Endothelial cell of umbilical vein (primary cell): ENCODE measurements around the gene LITAF. TPM values are rescaled to one million over a fixed set of nuclear protein-coding genes. Genes with fewer than 3 reads are reported as not detected.

Experiments
- BruUV-seq: library from RNA; stranded (reverse); fragments of 400-500 nt; replicated peaks from 2 replicates; lab custom pipeline; 2021; lab: Mats Ljungman, UMichigan
- CTCF ChIA-PET: fragments of 300-600, 350-600 bp; sonication (Branson Sonifier 250); formaldehyde crosslinking; loops from one replicate; lab custom pipeline; 2021; ENCODE audit warnings: antibody characterized with exemption, inconsistent platforms; lab: Charles Lee
- POLR2A ChIA-PET: fragments of 300-600, 350-600 bp; sonication (Branson Sonifier 250); formaldehyde crosslinking; loops from one replicate; lab custom pipeline; 2021; ENCODE audit warnings: antibody characterized with exemption, inconsistent platforms; lab: Charles Lee
- DNase-seq: peaks from one replicate; pipeline ENCODE4 v3.0.0-alpha.2; 2011; ENCODE audit warnings: low read depth, low spot score
- FAIRE-seq: peaks from 2 replicates; lab custom pipeline; 2011; peaks lifted over from hg19 to GRCh38; lab: Jason Lieb, UNC
- H2AFZ ChIP-seq: 2 replicates; pipeline ENCODE4 v1.6.0; 2012; ENCODE audit warnings: low read depth, low read length, control low read depth, inconsistent platforms
- H3K27ac ChIP-seq: 2 replicates; pipeline ENCODE4 v1.5.1; 2011; ENCODE audit warnings: low read depth, mild to moderate bottlenecking, control low read depth, low read length, moderate library complexity; ENCODE audit not compliant: insufficient read depth
- H3K27me3 ChIP-seq, 2 experiments: 2 replicates each; pipeline versions ENCODE4 v1.6.0 to v1.6.1; 2011; ENCODE audit warnings: low read length in 2 of 2, mixed read lengths in 1 of 2; ENCODE audit not compliant: control insufficient read depth in 2 of 2, insufficient read depth in 2 of 2
- H3K36me3 ChIP-seq, 2 experiments: 2 replicates in 1 of 2; 3 replicates in 1 of 2; pipeline ENCODE4 v1.5.1; 2011; ENCODE audit warnings: low read length in 2 of 2, mild to moderate bottlenecking in 1 of 2, moderate library complexity in 1 of 2; ENCODE audit not compliant: control insufficient read depth in 2 of 2, insufficient read depth in 2 of 2; ENCODE audit errors: extremely low read depth in 1 of 2
- H3K4me1 ChIP-seq: 3 replicates; pipeline ENCODE4 v1.5.1; 2011; ENCODE audit warnings: mild to moderate bottlenecking, low read length; ENCODE audit not compliant: control insufficient read depth, insufficient read depth; ENCODE audit errors: extremely low read depth
- H3K4me2 ChIP-seq: 2 replicates; pipeline ENCODE4 v1.6.1; 2011; ENCODE audit warnings: low read length, control low read depth, mixed read lengths; ENCODE audit not compliant: insufficient read depth
- H3K4me3 ChIP-seq, 3 experiments: fragments of 200-600 bp in 1 of 3; sonication (generic), shearing (Covaris generic) in 1 of 3; replicated peaks in 1 of 3; 2 replicates each; pipeline ENCODE4 v1.5.1; 2011 to 2016; ENCODE audit warnings: control low read depth in 3 of 3, low read length in 3 of 3, mild to moderate bottlenecking in 2 of 3, inconsistent platforms in 1 of 3, low read depth in 1 of 3, moderate library complexity in 1 of 3; ENCODE audit not compliant: insufficient read depth in 1 of 3
- H3K79me2 ChIP-seq: 2 replicates; pipeline ENCODE4 v1.6.0; 2012; ENCODE audit warnings: low read length, inconsistent platforms; ENCODE audit not compliant: control insufficient read depth, insufficient read depth
- H3K9ac ChIP-seq: replicated peaks from 2 replicates; pipeline ENCODE3; 2011; ENCODE audit warnings: low read length, control low read depth; ENCODE audit not compliant: insufficient read depth; ENCODE audit errors: extremely low read depth
- H3K9me1 ChIP-seq: replicated peaks from 3 replicates; pipeline ENCODE4 v1.6.0; 2011; ENCODE audit warnings: mild to moderate bottlenecking, low read length; ENCODE audit not compliant: control insufficient read depth, insufficient read depth; ENCODE audit errors: extremely low read depth
- H3K9me3 ChIP-seq: replicated peaks from 2 replicates; pipeline ENCODE4 v1.5.1; 2012; ENCODE audit warnings: low read length, inconsistent platforms; ENCODE audit not compliant: control insufficient read depth, insufficient read depth
- H4K20me1 ChIP-seq: replicated peaks from 2 replicates; pipeline ENCODE3; 2011; ENCODE audit warnings: mild to moderate bottlenecking, low read length; ENCODE audit not compliant: control insufficient read depth, insufficient read depth; ENCODE audit errors: extremely low read depth
- CTCF ChIP-seq, 2 donors: IDR thresholded peaks; 1 replicate in 1 of 2; 2 replicates in 1 of 2; pipeline ENCODE4 v1.5.1; 2011; ENCODE audit warnings: low read length in 2 of 2, mild to moderate bottlenecking in 2 of 2, moderate library complexity in 2 of 2, control low read depth in 1 of 2, inconsistent platforms in 1 of 2, low read depth in 1 of 2; ENCODE audit not compliant: insufficient read depth in 1 of 2; ENCODE audit errors: extremely low read depth in 1 of 2
- GATA2 ChIP-seq: IDR thresholded peaks from 2 replicates; pipeline ENCODE4 v1.7.0; 2011; ENCODE audit warnings: low read depth, mild to moderate bottlenecking, moderate library complexity, mixed read lengths, low read length; ENCODE audit not compliant: insufficient read length, insufficient read depth
- MYC ChIP-seq: IDR thresholded peaks from one replicate; pipeline ENCODE4 v1.6.1; 2011; ENCODE audit warnings: mild to moderate bottlenecking, low read depth, low read length
- POLR2A ChIP-seq: IDR thresholded peaks from 2 replicates; pipeline ENCODE4 v1.6.1; 2012; ENCODE audit warnings: low read depth, mild to moderate bottlenecking, control low read depth, low read length
- dilution Hi-C: fragments of 300-500 bp; cut with MboI; formaldehyde crosslinking; loops from one replicate; pipeline ENCODE4 v1.15.0; 2019; ENCODE audit warnings: low sequenced_read_pairs; ENCODE audit not compliant: extremely low pct_ligation_motif_present
- intact Hi-C: fragments of 100-400 bp; cut with micrococcal nuclease; formaldehyde crosslinking; loops from one replicate; pipeline ENCODE4 v1.10.0; 2022
- polyA plus RNA-seq, 4 experiments: library from polyadenylated mRNA; depleted of rRNA in 3 of 4; stranded (reverse) in 3 of 4; unstranded in 1 of 4; fragments of >200 nt; gene quantifications; 2 replicates each; pipeline versions ENCODE4 v1.2.1 to v1.2.3, GENCODE V29; 2011 to 2012; ENCODE audit warnings: missing spikeins in 1 of 4
- total RNA-seq: library from RNA; stranded (reverse); gene quantifications from 2 replicates; pipeline ENCODE4 v1.2.3, GENCODE V29; 2021

Gene LITAF
- total and polyA plus RNA-seq, 2 donors (not counting 3 experiments of a cell fraction or from before 2014, with no cell fraction given) = 15.2 to 27.2 TPM

DNA sequence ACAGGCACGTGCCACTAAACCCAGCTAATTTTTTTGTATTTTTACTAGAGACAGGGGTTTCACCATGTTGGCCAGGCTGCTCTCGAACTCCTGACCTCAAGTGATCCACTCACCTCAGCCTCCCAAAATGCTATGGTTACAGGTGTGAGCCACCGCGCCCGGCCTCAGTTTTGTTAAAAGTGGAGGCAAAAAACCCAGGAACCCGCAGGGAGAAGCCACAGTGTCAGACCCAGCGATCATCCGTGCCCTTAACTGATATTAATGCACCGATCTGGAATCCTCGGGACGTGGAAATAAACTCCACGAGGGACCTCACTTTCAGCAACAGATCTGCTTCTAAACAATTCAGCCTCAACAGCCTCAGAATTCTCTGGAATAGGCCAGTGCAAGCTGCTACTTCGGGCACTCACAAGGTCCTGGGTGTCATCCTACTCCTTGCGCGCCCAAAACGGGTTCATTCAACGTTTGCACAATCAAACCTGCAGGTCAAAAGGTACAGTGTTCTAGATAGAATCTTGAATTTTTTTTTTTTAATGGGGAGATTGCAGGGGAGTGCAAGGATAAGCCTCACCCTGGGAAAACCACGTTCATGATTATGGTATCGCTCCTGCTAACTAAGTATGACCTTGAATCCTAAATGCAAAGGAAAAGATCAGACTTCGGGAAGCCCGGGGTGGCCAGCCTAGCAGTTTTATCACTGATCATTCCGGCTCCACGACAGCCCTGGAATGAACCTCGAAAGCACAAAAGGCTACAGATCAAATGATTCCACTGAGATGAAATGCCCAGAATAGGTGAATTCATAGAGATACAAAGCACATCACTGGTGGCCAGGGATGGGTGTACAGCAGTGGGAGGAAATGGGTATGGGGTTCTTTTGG is 22.4 kb downstream of the LITAF start:
- FAIRE-seq (no peak), DNase-seq (no peak)
- intact Hi-C loops = no loop called here
- Histone ChIP-seq H2AFZ (no peak overlapping the region), H3K36me3 (no peaks in the 10 kb centered on the region), H3K27me3 (no peaks in the 10 kb centered on the region), H3K27ac (no peak overlapping the region), H4K20me1 (no peaks in the 10 kb centered on the region), H3K9me1 (no peaks in the 10 kb centered on the region), H3K4me2 (no peak overlapping the region), H3K4me3 (no peak overlapping the region), H3K9me3 (no peaks in the 10 kb centered on the region), H3K4me1 (peaks cover 11% of the 10 kb centered on the region), H3K9ac (no peak overlapping the region), H3K79me2 (no peaks in the 10 kb centered on the region)
- dilution Hi-C loops = no loop called here
- BruUV-seq = no TSS peak
- TF ChIP-seq POLR2A (no peak), GATA2 (no peak), MYC (no peak), CTCF (IDR thresholded peaks at IDR 0.05; ENCODE audit: extremely low read depth in 1 of 2, insufficient read depth in 1 of 2, low read depth in 1 of 2, low read length in 2 of 2) (no peak)
- ChIA-PET CTCF (interaction anchor here (1.8 kb wide), 1 partner anchor 32 kb away, joined by 9 read pairs; no protein-coding TSS in a partner anchor), POLR2A (no interaction called here)
